Right atrium auricular region (tissue), 2 donors: ENCODE measurements around the gene NAA60. TPM values are rescaled to one million over a fixed set of nuclear protein-coding genes. Genes with fewer than 3 reads are reported as not detected.

Source experiments
- DNase-seq: peaks from one replicate; pipeline ENCODE4 v3.0.0-alpha.2; 2019; ENCODE audit warnings: low spot score
- H3K27ac ChIP-seq, 2 donors: fragments of 200-600 bp; sonication (generic); 1 replicate in 1 of 2; 2 replicates in 1 of 2; pipeline ENCODE4 v1.5.1; 2016 to 2019
- H3K27me3 ChIP-seq, 2 donors: fragments of 200-600 bp; sonication (generic); one replicate each; pipeline versions ENCODE4 v1.5.1 to v1.6.0; 2017 to 2019
- H3K36me3 ChIP-seq: fragments of 200-600 bp; sonication (generic); one replicate; pipeline ENCODE4 v1.5.1; 2016
- H3K4me1 ChIP-seq, 2 donors: fragments of 200-600 bp; sonication (generic); one replicate each; pipeline versions ENCODE4 v1.5.1 to v1.6.0; 2017 to 2019
- H3K4me3 ChIP-seq, 2 donors: fragments of 200-600 bp; sonication (generic); 1 replicate in 1 of 2; 2 replicates in 1 of 2; pipeline ENCODE4 v1.5.1; 2017 to 2019; ENCODE audit warnings: mild to moderate bottlenecking in 1 of 2, moderate library complexity in 1 of 2
- H3K9me3 ChIP-seq, 2 donors: fragments of 200-600 bp; sonication (generic); one replicate each; pipeline ENCODE4 v1.5.1; 2019
- CTCF ChIP-seq, 2 donors: fragments of 200-600 bp; sonication (generic); IDR thresholded peaks; one replicate each; pipeline ENCODE4 v1.5.1; 2019; ENCODE audit warnings: antibody characterized with exemption in 2 of 2
- microRNA-seq, 2 donors: library from miRNA; unstranded; fragments of <30 nt; microRNA quantifications; one replicate each; pipeline ENCODE4, GENCODE V29; 2016 to 2017; ENCODE audit warnings: borderline number of aligned reads in 2 of 2, borderline replicate concordance in 1 of 2
- total RNA-seq, 2 donors: library from RNA; depleted of rRNA; stranded (reverse); fragments of >200 nt; gene quantifications; one replicate each; pipeline ENCODE4 v1.1.0, GENCODE V29; 2016

The NAA60 gene
- total RNA-seq, 2 donors from 2014 or later, result 28.1 to 29.1 TPM

GRCh38 chr16:3536271-3536731, 92.8 kb downstream of the NAA60 start:
- Histone ChIP-seq H3K4me1 (no peaks in the 10 kb centered on the region), H3K36me3 (peaks cover 19% of the 10 kb centered on the region), H3K27me3 (no peaks in the 10 kb centered on the region), H3K4me3 (no peak overlapping the region), H3K27ac (no peak overlapping the region), H3K9me3 (no peaks in the 10 kb centered on the region)
- no peak for TF ChIP-seq CTCF (IDR thresholded peaks at IDR 0.05)
- DNase-seq, result no peak

Small RNA genes lying within 50 kb of the gene (microRNA-seq; reads per million reads assigned to microRNA genes)
- 0 reads per million in 2 donors for gene MIR6126

Other genes with a start within 250 kb of the NAA60 start
- 1 to 10 TPM; 3.2 to 4.9 TPM for gene ZNF200, start 208.5 kb upstream of the NAA60 start, total RNA-seq
- 1 to 10 TPM in 1 of 2 donors, under 1 TPM in 1; 0.82 to 2.2 TPM for gene MEFV, start 187.0 kb upstream of the NAA60 start, total RNA-seq
- 10 to 100 TPM; 11.0 to 18.0 TPM for gene ZNF263, start 160.2 kb upstream of the NAA60 start, total RNA-seq
- gene TIGD7, start 138.2 kb upstream of the NAA60 start, total RNA-seq, result 1 to 10 TPM; 5.0 to 5.4 TPM
- gene ZNF75A, start 138.2 kb upstream of the NAA60 start, total RNA-seq, result 10 to 100 TPM; 15.5 to 20.1 TPM
- under 1 TPM in 1 of 2 donors, not detected in 1; 0.56 TPM for gene OR2C1, start 87.8 kb upstream of the NAA60 start, total RNA-seq
- 1 to 10 TPM; 4.2 to 9.4 TPM for gene ZSCAN32, start 42.7 kb upstream of the NAA60 start, total RNA-seq
- 10 to 100 TPM; 10.2 to 16.5 TPM for gene ZNF174, start 42.5 kb upstream of the NAA60 start, total RNA-seq
- 1 to 10 TPM; 1.3 to 2.2 TPM for gene ZNF597, start 176 bp upstream of the NAA60 start, total RNA-seq
- not detected for gene C16orf90, start 51.8 kb downstream of the NAA60 start, total RNA-seq
- 10 to 100 TPM in 1 of 2 donors, 1 to 10 TPM in 1; 8.8 to 10.9 TPM for gene CLUAP1, start 57.3 kb downstream of the NAA60 start, total RNA-seq
- gene NLRC3, start 133.7 kb downstream of the NAA60 start, total RNA-seq, result 1 to 10 TPM in 1 of 2 donors, under 1 TPM in 1; 0.85 to 1.1 TPM
- gene SLX4, start 167.9 kb downstream of the NAA60 start, total RNA-seq, result 1 to 10 TPM; 1.9 to 2.4 TPM
- 1 to 10 TPM; 2.7 to 6.7 TPM for gene DNASE1, start 211.0 kb downstream of the NAA60 start, total RNA-seq